AG09319 (cell line): ENCODE measurements around the gene GMCL2.

Experiments
- DNase-seq: peaks from one replicate; pipeline ENCODE4 v3.0.0-alpha.2; 2010; ENCODE audit warnings: low read depth; ENCODE audit errors: extremely low read depth
- CTCF ChIP-seq: IDR thresholded peaks from 2 replicates; pipeline ENCODE4 v1.5.1; 2011; ENCODE audit warnings: low read depth, mild to moderate bottlenecking, inconsistent platforms, low read length, moderate library complexity

GMCL2 gene

DNA sequence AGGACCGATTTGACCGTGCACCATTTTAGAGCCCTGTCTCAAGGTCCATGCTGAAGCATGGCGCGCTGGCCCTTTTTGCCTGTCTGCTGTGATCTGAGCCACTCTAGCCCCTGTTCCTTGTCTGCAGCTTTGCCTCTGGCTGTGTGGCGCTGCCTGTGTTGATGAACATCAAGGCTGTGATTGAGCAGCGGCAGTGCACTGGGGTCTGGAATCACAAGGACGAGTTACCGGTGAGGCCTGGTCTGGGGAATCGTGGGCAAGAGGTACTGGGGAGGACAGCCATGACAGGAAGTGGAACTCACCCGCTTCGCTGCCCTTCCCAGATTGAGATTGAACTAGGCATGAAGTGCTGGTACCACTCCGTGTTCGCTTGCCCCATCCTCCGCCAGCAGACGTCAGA is 39.8 kb downstream of the GMCL2 start:
- TF ChIP-seq CTCF: no peak
- no peak for DNase-seq

DNA sequence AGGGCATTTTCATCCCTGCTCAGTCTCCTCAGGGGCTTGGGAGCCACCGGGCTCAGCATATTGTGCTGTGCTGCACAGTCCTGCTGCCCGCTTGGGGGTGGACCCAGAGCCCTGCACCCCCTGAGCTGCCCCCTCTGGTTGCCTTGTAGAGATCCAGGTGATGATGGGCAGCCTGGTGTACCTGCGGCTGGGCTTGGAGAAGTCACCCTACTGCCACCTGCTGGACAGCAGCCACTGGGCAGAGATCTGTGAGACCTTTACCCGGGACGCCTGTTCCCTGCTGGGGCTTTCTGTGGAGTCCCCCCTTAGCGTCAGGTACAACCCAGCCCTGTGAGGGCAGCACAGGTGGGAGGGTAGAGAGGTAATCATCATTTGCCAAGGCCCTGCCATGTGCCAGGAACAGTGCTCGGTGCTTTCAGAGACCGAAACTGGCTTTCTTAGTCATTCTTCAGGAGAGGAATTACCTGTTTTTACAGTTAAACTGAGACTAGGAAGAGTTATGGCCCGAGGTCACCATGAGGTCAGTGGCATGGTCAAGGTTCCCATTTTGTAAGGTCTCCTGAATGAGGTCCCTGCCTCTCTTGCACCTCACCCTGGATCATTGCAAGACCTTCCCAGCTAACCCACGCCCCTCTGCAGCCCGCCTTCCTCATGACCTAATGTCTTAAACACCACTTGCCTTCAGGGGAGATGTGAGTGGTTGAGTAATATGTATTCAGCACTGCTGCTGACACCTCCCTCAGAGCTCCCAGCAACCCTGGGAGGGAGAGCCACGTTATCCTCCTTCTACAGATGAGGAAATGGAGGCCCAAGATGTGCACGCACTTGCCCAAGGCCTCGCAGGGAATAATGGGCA is 41.0 kb downstream of the GMCL2 start:
- TF ChIP-seq CTCF: peak; percentile 74
- DNase-seq: no peak

- no peak for DNase-seq
These were observed 43.3 kb downstream of the GMCL2 start for GRCh38 chr5:178143901-178144300.

GRCh38 chr5:178143246-178143645 is 43.9 kb downstream of the GMCL2 start:
- DNase-seq: no peak
- no peak for TF ChIP-seq CTCF

More at GRCh38 chr5:178143901-178144300, 43.3 kb downstream of the GMCL2 start:
- TF ChIP-seq CTCF: no peak

DNA sequence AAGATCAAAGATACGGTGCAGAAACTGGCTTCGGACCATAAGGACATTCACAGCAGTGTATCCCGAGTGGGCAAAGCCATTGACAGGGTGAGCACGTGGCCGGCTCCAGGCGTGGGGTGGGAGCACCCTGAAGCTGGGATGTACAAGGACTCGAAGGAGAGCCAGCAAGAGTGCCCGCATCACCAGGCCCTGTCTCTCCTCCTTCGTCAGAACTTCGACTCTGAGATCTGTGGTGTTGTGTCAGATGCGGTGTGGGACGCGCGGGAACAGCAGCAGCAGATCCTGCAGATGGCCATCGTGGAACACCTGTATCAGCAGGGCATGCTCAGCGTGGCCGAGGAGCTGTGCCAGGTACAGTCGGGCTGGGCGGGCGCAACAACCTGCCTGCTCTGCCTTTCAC is 44.5 kb downstream of the GMCL2 start:
- no peak for DNase-seq
- no peak for TF ChIP-seq CTCF

- no peak for TF ChIP-seq CTCF
- DNase-seq: no peak
These were observed 45.6 kb downstream of the GMCL2 start for GRCh38 chr5:178141550-178141949.

- TF ChIP-seq CTCF: no peak
- no peak for DNase-seq
These were observed 49.2 kb downstream of the GMCL2 start for GRCh38 chr5:178137991-178138390.
